ENCODE data around the gene UNC119B.

The UNC119B gene

GRCh38 chr12:120739821-120740613 is 29.8 kb downstream of the UNC119B start:
- Histone ChIP-seq H3K4me3 (replicated peaks; ENCODE audit: insufficient read depth, low read length) (no peak overlapping the region), H3K27me3 (ENCODE audit: insufficient read depth, poor library complexity, severe bottlenecking) (no peaks in the 10 kb centered on the region), H3K27ac (replicated peaks) (no peak overlapping the region)
- no peak for TF ChIP-seq POLR2AphosphoS5 (IDR thresholded peaks at IDR 0.05; ENCODE audit: low read depth)
- TF ChIP-seq GABPA (IDR thresholded peaks at IDR 0.05; ENCODE audit: low read depth) = no peak
- no peak for TF ChIP-seq CTCF (IDR thresholded peaks at IDR 0.05; ENCODE audit: insufficient read depth, low read length)
- no peak for TF ChIP-seq REST (IDR thresholded peaks at IDR 0.05; ENCODE audit: insufficient replicate concordance, low read depth)
- TF ChIP-seq SPI1 (IDR thresholded peaks at IDR 0.05; ENCODE audit: borderline replicate concordance, low read depth) = no peak
- no peak for DNase-seq (ENCODE audit: low read depth in 1 of 2, low spot score in 1 of 2)

GRCh38 chr12:120740871-120741270 is 30.6 kb downstream of the UNC119B start:
- no peak for TF ChIP-seq GABPA (IDR thresholded peaks at IDR 0.05; ENCODE audit: low read depth)
- no peak for TF ChIP-seq POLR2AphosphoS5 (IDR thresholded peaks at IDR 0.05; ENCODE audit: low read depth)
- TF ChIP-seq REST (IDR thresholded peaks at IDR 0.05; ENCODE audit: insufficient replicate concordance, low read depth) = no peak
- no peak for TF ChIP-seq SPI1 (IDR thresholded peaks at IDR 0.05; ENCODE audit: borderline replicate concordance, low read depth)
- TF ChIP-seq CTCF (IDR thresholded peaks at IDR 0.05; ENCODE audit: insufficient read depth, low read length) = no peak
- Histone ChIP-seq H3K4me3 (replicated peaks; ENCODE audit: insufficient read depth, low read length) (no peak overlapping the region), H3K27me3 (ENCODE audit: insufficient read depth, poor library complexity, severe bottlenecking) (no peaks in the 10 kb centered on the region), H3K27ac (replicated peaks) (no peak overlapping the region)
- DNase-seq (ENCODE audit: low read depth in 1 of 2, low spot score in 1 of 2) = no peak

- H3K4me3 ChIP-seq (replicated peaks; ENCODE audit: insufficient read depth, low read length) = no peak overlapping the region
- TF ChIP-seq SPI1 (IDR thresholded peaks at IDR 0.05; ENCODE audit: borderline replicate concordance, low read depth) (no peak), POLR2AphosphoS5 (IDR thresholded peaks at IDR 0.05; ENCODE audit: low read depth) (no peak)
- H3K27ac ChIP-seq (replicated peaks) = no peak overlapping the region
- no peaks in the 10 kb centered on the region for H3K27me3 ChIP-seq (ENCODE audit: insufficient read depth, poor library complexity, severe bottlenecking)
- no peak for DNase-seq (ENCODE audit: low read depth in 1 of 2, low spot score in 1 of 2)
Measured at GRCh38 chr12:120741476-120742421, 31.5 kb downstream of the UNC119B start.

- TF ChIP-seq GABPA (IDR thresholded peaks at IDR 0.05; ENCODE audit: low read depth) = no peak
- TF ChIP-seq REST (IDR thresholded peaks at IDR 0.05; ENCODE audit: insufficient replicate concordance, low read depth) = no peak
- TF ChIP-seq CTCF (IDR thresholded peaks at IDR 0.05; ENCODE audit: insufficient read depth, low read length) = no peak
- TF ChIP-seq SPI1 (IDR thresholded peaks at IDR 0.05; ENCODE audit: borderline replicate concordance, low read depth) = no peak
- TF ChIP-seq POLR2AphosphoS5 (IDR thresholded peaks at IDR 0.05; ENCODE audit: low read depth) = no peak
- Histone ChIP-seq H3K27me3 (ENCODE audit: insufficient read depth, poor library complexity, severe bottlenecking) (no peaks in the 10 kb centered on the region), H3K4me3 (replicated peaks; ENCODE audit: insufficient read depth, low read length) (no peak overlapping the region), H3K27ac (replicated peaks) (no peak overlapping the region)
- DNase-seq (ENCODE audit: low read depth in 1 of 2, low spot score in 1 of 2) = no peak
Measured at GRCh38 chr12:120744922-120745493, 34.8 kb downstream of the UNC119B start.
